ENCODE results near the gene ADAR. TPM values are rescaled to one million over a fixed set of nuclear protein-coding genes. Genes with fewer than 3 reads are reported as not detected.

ADAR gene
- total and polyA plus RNA-seq, 8 donors: 136 to 197 (median 151) TPM

DNA sequence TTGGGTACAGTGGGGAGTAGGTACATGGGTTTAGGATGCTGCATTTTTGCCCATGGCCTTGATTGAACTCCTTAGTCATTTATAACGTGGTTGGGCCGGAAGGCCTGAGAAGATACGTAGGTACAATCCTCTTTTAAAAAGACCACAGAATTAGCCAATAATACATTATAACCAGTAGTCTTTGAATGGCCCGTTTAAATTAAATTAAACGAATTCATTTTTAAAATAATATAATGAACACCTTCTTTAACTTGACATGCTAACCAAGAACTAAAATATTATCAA, 20.1 kb upstream of the ADAR start:
- H3K9me3 ChIP-seq: no peaks in the 10 kb centered on the region
- TF ChIP-seq, protein P1, sequence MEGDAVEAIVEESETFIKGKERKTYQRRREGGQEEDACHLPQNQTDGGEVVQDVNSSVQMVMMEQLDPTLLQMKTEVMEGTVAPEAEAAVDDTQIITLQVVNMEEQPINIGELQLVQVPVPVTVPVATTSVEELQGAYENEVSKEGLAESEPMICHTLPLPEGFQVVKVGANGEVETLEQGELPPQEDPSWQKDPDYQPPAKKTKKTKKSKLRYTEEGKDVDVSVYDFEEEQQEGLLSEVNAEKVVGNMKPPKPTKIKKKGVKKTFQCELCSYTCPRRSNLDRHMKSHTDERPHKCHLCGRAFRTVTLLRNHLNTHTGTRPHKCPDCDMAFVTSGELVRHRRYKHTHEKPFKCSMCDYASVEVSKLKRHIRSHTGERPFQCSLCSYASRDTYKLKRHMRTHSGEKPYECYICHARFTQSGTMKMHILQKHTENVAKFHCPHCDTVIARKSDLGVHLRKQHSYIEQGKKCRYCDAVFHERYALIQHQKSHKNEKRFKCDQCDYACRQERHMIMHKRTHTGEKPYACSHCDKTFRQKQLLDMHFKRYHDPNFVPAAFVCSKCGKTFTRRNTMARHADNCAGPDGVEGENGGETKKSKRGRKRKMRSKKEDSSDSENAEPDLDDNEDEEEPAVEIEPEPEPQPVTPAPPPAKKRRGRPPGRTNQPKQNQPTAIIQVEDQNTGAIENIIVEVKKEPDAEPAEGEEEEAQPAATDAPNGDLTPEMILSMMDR (IDR thresholded peaks at IDR 0.05): no peak
- H3K36me3 ChIP-seq: no peaks in the 10 kb centered on the region
- peaks cover 0 to 6% of the 10 kb centered on the region in 2 donors for H3K27me3 ChIP-seq
- intact Hi-C loops (cut with DNase I): no loop called here
- no peak for DNase-seq
- peak; percentile 16 for ATAC-seq
- H3K27ac ChIP-seq: peak overlapping the region; percentile 89 to 92
- H3K4me1 ChIP-seq: peaks cover 5 to 37% of the 10 kb centered on the region in 2 donors
- peak overlapping the region; percentile 97 for H3K4me3 ChIP-seq

DNA sequence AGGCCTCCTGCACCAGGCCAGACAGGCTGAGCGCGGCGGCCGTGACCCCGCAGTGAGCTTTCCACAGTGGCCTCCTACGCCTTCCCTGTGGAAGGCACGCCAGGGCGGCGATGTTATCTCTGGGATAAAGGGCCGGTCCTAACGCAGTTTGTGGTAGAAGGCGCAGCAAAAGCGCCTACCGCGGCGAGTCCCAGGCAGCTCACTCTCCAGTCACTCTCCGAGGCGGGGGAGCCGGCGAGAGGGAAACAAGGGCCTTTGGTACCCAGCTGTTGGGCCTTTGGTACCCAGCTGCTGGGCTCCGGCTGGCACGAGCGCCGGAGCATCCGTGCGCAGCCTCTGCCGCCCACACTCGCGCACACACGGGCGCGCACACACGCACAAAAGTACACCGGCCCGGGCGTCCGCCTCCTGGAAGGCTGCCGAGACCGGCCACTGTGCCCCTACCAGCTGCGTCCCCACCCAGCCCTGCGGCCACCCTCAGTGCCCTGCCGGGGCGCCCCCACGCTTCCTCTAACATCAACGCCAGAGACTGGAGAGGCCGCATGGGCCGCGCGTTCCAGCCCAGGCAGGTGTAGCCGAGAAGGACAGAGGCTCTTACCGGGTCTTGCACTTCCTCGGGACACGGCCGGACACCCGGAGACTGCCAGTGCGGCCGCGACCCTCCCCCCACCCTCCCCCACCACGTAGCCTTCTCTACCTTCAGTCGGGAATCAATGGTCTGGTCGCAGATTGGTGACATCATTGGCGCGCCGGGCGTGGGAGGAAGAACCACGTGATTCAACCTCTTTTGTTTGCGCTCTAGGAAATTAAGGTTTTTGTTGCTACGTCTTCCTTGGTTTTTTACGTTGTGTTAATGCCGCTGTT, 19.5 kb upstream of the ADAR start:
- peaks cover 0 to under 1% of the 10 kb centered on the region in 2 donors for H3K36me3 ChIP-seq
- H3K9me3 ChIP-seq: no peaks in the 10 kb centered on the region
- DNase-seq (peak; percentile 87 to 92 (median 90)), ATAC-seq (peak; percentile 84)
- peak overlapping the region; percentile 97 for H3K4me3 ChIP-seq
- peak overlapping the region; percentile 89 to 92 for H3K27ac ChIP-seq
- TF ChIP-seq, protein P1 (IDR thresholded peaks at IDR 0.05): no peak
- peaks cover 5 to 40% of the 10 kb centered on the region in 2 donors for H3K4me1 ChIP-seq
- H3K27me3 ChIP-seq: no peaks in the 10 kb centered on the region
- intact Hi-C loops (cut with DNase I): no loop called here

DNA sequence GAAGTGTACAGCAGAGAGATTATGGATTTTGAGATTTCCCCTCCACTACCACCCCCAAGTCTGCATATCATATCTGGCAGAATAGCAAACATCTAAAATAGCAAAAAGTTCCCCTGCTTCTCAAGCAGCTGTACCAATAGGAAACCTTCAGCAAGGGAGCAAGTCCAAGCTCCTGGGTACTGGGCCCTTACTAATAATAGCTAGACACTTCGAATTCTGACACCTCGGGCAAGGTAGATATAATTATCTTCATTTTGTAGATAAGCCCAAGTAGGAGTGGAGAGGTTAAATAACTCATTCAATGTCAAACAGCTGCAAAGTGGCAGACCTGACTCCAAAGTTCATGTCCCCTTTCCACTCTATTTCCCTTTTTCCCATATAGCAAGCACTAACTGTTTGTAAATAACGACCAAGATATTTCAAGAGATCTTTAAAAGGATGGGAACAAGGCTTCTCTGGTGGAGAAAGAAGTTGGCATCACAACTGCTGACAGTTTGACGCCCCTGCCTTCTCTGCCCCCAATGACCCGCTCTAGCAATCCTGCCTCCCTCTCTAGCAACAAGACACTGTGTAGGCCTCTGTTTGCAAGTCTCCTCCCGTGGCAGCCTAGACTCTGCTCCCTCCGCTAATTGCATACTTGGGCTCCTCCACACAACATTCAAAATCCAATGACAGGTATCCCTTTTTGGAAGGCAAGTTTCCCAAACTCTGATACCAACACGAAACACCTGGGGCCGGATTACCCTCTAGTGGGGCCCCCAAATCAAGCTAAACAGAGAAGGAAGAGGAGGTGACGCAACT, 18.7 kb upstream of the ADAR start:
- Histone ChIP-seq H3K9me3 (no peaks in the 10 kb centered on the region), H3K4me3 (peak overlapping the region; percentile 97), H3K27ac (peak overlapping the region; percentile 89 to 92), H3K4me1 (peaks cover 5 to 40% of the 10 kb centered on the region in 2 donors), H3K36me3 (peaks cover 0 to 3% of the 10 kb centered on the region in 2 donors), H3K27me3 (no peaks in the 10 kb centered on the region)
- peak in 1 of 4 donors; percentile 23 for DNase-seq
- intact Hi-C loops (cut with DNase I): no loop called here
- TF ChIP-seq, protein P1 (IDR thresholded peaks at IDR 0.05): no peak
- peak; percentile 39 for ATAC-seq

DNA sequence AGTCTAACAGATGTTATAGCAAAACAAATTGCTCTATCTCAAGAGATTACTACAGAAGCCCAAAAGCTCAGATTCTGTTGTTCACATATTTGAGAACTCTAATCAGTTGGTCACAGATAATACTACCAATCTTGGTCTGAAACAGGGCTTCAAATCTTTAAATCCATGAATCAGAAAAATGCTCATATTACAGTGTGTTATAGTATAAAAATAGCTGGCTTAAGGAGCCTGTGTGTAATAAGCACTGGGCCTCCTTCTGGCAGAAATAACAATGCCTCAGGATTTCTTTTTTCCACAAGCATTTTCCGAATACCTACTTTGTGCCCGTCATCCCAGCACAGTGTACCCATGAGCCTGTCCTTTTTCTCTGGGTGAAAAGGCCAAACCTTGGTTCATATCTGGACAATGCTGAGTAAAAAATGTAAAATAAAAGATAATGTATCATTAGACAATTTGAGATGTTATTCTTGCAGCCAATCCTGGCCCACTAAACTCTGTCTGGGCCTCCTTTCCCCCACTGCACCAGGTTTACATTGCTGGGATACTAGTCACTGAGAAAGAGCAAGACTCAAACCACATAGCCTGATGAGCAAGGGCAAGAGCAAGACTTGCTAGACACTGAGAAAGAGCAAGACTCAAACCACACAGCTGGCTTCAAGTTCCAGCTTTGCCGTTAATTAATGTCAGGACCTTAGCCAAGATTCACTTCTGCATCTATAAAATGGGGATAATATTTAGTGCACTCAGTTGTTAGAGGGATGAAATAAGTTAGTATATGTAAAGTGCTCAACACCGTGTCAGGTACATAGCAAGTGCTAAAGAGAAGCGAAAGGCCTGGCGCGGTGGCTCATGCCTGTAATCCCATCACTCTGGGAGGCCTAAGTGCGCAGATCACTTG, 17.0 kb upstream of the ADAR start:
- peaks cover 0 to 3% of the 10 kb centered on the region in 2 donors for H3K36me3 ChIP-seq
- TF ChIP-seq, protein P1 (IDR thresholded peaks at IDR 0.05): no peak
- ATAC-seq: no peak
- no peak for DNase-seq
- no peak overlapping the region for H3K27ac ChIP-seq
- H3K4me1 ChIP-seq: peaks cover 5 to 46% of the 10 kb centered on the region in 2 donors
- H3K4me3 ChIP-seq: no peak overlapping the region
- no peaks in the 10 kb centered on the region for H3K27me3 ChIP-seq
- H3K9me3 ChIP-seq: no peaks in the 10 kb centered on the region
- intact Hi-C loops (cut with DNase I): no loop called here

Measured in left lung (tissue), 10 donors.